ENCODE results near the gene DDX31.

Gene DDX31

GRCh38 chr9:132556235-132556634 is 113.5 kb downstream of the DDX31 start:
- H3K27me3 Mint-ChIP-seq (ENCODE audit: low read depth, poor library complexity): peaks cover 23% of the 10 kb centered on the region
- peaks cover 11% of the 10 kb centered on the region for H3K36me3 Mint-ChIP-seq (ENCODE audit: low read depth)
- no peak overlapping the region for H3K4me3 Mint-ChIP-seq
- peaks cover 71% of the 10 kb centered on the region for H3K4me1 Mint-ChIP-seq
- no peak for DNase-seq
- H3K9me3 Mint-ChIP-seq: peaks cover 14% of the 10 kb centered on the region
- no peak for TF ChIP-seq CTCF (IDR thresholded peaks at IDR 0.05)
- no peak overlapping the region for H3K27ac Mint-ChIP-seq

GRCh38 chr9:132555528-132555927 is 114.3 kb downstream of the DDX31 start:
- H3K36me3 Mint-ChIP-seq (ENCODE audit: low read depth): peaks cover 11% of the 10 kb centered on the region
- peaks cover 71% of the 10 kb centered on the region for H3K4me1 Mint-ChIP-seq
- H3K27me3 Mint-ChIP-seq (ENCODE audit: low read depth, poor library complexity): peaks cover 23% of the 10 kb centered on the region
- no peak overlapping the region for H3K27ac Mint-ChIP-seq
- H3K9me3 Mint-ChIP-seq: peaks cover 14% of the 10 kb centered on the region
- no peak for TF ChIP-seq CTCF (IDR thresholded peaks at IDR 0.05)
- H3K4me3 Mint-ChIP-seq: no peak overlapping the region
- no peak for DNase-seq

- Mint-ChIP-seq H3K27ac (no peak overlapping the region), H3K4me3 (peak overlapping the region; percentile 0), H3K27me3 (ENCODE audit: low read depth, poor library complexity) (peaks cover 23% of the 10 kb centered on the region), H3K4me1 (peaks cover 70% of the 10 kb centered on the region), H3K36me3 (ENCODE audit: low read depth) (peaks cover 11% of the 10 kb centered on the region), H3K9me3 (peaks cover 14% of the 10 kb centered on the region)
- TF ChIP-seq CTCF (IDR thresholded peaks at IDR 0.05): no peak
- no peak for DNase-seq
These were observed 115.0 kb downstream of the DDX31 start for GRCh38 chr9:132554755-132555154.

- no peak overlapping the region for H3K4me3 Mint-ChIP-seq
- H3K9me3 Mint-ChIP-seq: no peaks in the 10 kb centered on the region
- H3K27ac Mint-ChIP-seq: no peak overlapping the region
- peaks cover 19% of the 10 kb centered on the region for H3K27me3 Mint-ChIP-seq (ENCODE audit: low read depth, poor library complexity)
- TF ChIP-seq CTCF (IDR thresholded peaks at IDR 0.05): no peak
- H3K36me3 Mint-ChIP-seq (ENCODE audit: low read depth): no peaks in the 10 kb centered on the region
- no peak for DNase-seq
- peaks cover 79% of the 10 kb centered on the region for H3K4me1 Mint-ChIP-seq
These were observed 117.7 kb downstream of the DDX31 start for GRCh38 chr9:132552041-132552440.

- DNase-seq: no peak
- TF ChIP-seq CTCF (IDR thresholded peaks at IDR 0.05): no peak
- H3K27me3 Mint-ChIP-seq (ENCODE audit: low read depth, poor library complexity): peaks cover 15% of the 10 kb centered on the region
- H3K36me3 Mint-ChIP-seq (ENCODE audit: low read depth): no peaks in the 10 kb centered on the region
- no peaks in the 10 kb centered on the region for H3K9me3 Mint-ChIP-seq
- H3K4me3 Mint-ChIP-seq: no peak overlapping the region
- peaks cover 79% of the 10 kb centered on the region for H3K4me1 Mint-ChIP-seq
- no peak overlapping the region for H3K27ac Mint-ChIP-seq
These were observed 118.2 kb downstream of the DDX31 start for GRCh38 chr9:132551556-132551955.

GRCh38 chr9:132548751-132549640 is 120.8 kb downstream of the DDX31 start:
- Mint-ChIP-seq H3K4me1 (peaks cover 83% of the 10 kb centered on the region), H3K27ac (peak overlapping the region; percentile 44), H3K36me3 (ENCODE audit: low read depth) (no peaks in the 10 kb centered on the region), H3K9me3 (no peaks in the 10 kb centered on the region), H3K27me3 (ENCODE audit: low read depth, poor library complexity) (peaks cover 8% of the 10 kb centered on the region), H3K4me3 (peak overlapping the region; percentile 3)
- DNase-seq: no peak
- TF ChIP-seq CTCF (IDR thresholded peaks at IDR 0.05): no peak
